IMR-90 (cell line): ENCODE results near the gene OR7C1. TPM values are rescaled to one million over a fixed set of nuclear protein-coding genes. Genes with fewer than 3 reads are reported as not detected.

Experiments
- ATAC-seq: fragments of 200-7000 bp; cut with Tn5 transposase; 2 replicates; pipeline ENCODE4 v1.9.1; 2020; ENCODE audit warnings: low read depth, mild to moderate bottlenecking, moderate library complexity
- BruUV-seq: library from RNA; stranded (reverse); fragments of 400-500 nt; replicated peaks from 2 replicates; lab custom pipeline; 2021; lab: Mats Ljungman, UMichigan
- CTCF ChIA-PET: fragments of 300-600 bp; formaldehyde crosslinking; extraction: SDS; loops from one replicate; lab custom pipeline; 2021; ENCODE audit warnings: antibody characterized with exemption; lab: Yijun Ruan, JAX
- POLR2A ChIA-PET: fragments of 300-600 bp; sonication (Branson Sonifier 250); formaldehyde crosslinking; loops from one replicate; lab custom pipeline; 2022; ENCODE audit warnings: antibody characterized with exemption; ENCODE audit not compliant: unreplicated experiment; lab: Charles Lee
- DNase-seq: peaks from one replicate; pipeline ENCODE4 v3.0.0; 2013
- H2AFZ ChIP-seq: replicated peaks from 2 replicates; pipeline ENCODE3; 2013; ENCODE audit warnings: low read length, mild to moderate bottlenecking; ENCODE audit not compliant: poor library complexity
- H2AK5ac ChIP-seq: 2 replicates; pipeline ENCODE4 v1.6.1; 2013; ENCODE audit warnings: low read depth, low read length, inconsistent platforms
- H2AK9ac ChIP-seq: replicated peaks from 2 replicates; pipeline ENCODE3; 2013; ENCODE audit warnings: mild to moderate bottlenecking, low read depth, low read length, moderate library complexity; ENCODE audit not compliant: poor library complexity
- H2BK120ac ChIP-seq: 2 replicates; pipeline ENCODE4 v1.6.1; 2013; ENCODE audit warnings: low read depth, low read length, inconsistent platforms
- H2BK15ac ChIP-seq: 3 replicates; pipeline ENCODE4 v1.6.1; 2013; ENCODE audit warnings: low read depth, low read length, inconsistent platforms
- H2BK20ac ChIP-seq: 2 replicates; pipeline ENCODE4 v1.6.1; 2013; ENCODE audit warnings: low read depth, mild to moderate bottlenecking, inconsistent platforms, low read length, moderate library complexity
- H2BK5ac ChIP-seq: 2 replicates; pipeline ENCODE4 v1.6.1; 2013; ENCODE audit warnings: mild to moderate bottlenecking, low read depth, low read length, inconsistent platforms; ENCODE audit not compliant: poor library complexity, severe bottlenecking
- H3K14ac ChIP-seq: replicated peaks from 2 replicates; pipeline ENCODE4 v1.6.1; 2013; ENCODE audit warnings: low read depth, low read length, inconsistent platforms
- H3K18ac ChIP-seq: 2 replicates; pipeline ENCODE4 v1.6.1; 2013; ENCODE audit warnings: low read depth, low read length, control low read depth
- H3K23ac ChIP-seq: 2 replicates; pipeline ENCODE4 v1.6.1; 2013; ENCODE audit warnings: low read depth, low read length, inconsistent platforms
- H3K27ac ChIP-seq: 2 replicates; pipeline ENCODE4 v1.5.1; 2013; ENCODE audit warnings: mild to moderate bottlenecking, control low read depth, low read length; ENCODE audit not compliant: insufficient read depth
- H3K27me3 ChIP-seq: 2 replicates; pipeline ENCODE4 v1.6.1; 2013; ENCODE audit warnings: low read length; ENCODE audit not compliant: control insufficient read depth, insufficient read depth
- H3K36me3 ChIP-seq: 2 replicates; pipeline ENCODE4 v1.6.1; 2013; ENCODE audit warnings: low read length, mixed read lengths; ENCODE audit not compliant: control insufficient read depth, insufficient read depth
- H3K4ac ChIP-seq: 2 replicates; pipeline ENCODE4 v1.6.1; 2013; ENCODE audit warnings: low read depth, low read length, inconsistent platforms
- H3K4me1 ChIP-seq: 2 replicates; pipeline ENCODE4 v1.6.1; 2013; ENCODE audit warnings: low read length, mixed read lengths; ENCODE audit not compliant: control insufficient read depth, insufficient read depth
- H3K4me2 ChIP-seq: 2 replicates; pipeline ENCODE4 v1.6.1; 2013; ENCODE audit warnings: low read depth, mild to moderate bottlenecking, control low read depth, low read length, moderate library complexity
- H3K4me3 ChIP-seq: 2 replicates; pipeline ENCODE4 v1.5.1; 2013; ENCODE audit warnings: low read depth, mild to moderate bottlenecking, control low read depth, low read length, moderate library complexity; ENCODE audit not compliant: insufficient read depth
- H3K56ac ChIP-seq: 2 replicates; pipeline ENCODE4 v1.6.1; 2013; ENCODE audit warnings: low read length, inconsistent platforms; ENCODE audit not compliant: insufficient read depth; ENCODE audit errors: extremely low read depth
- H3K79me1 ChIP-seq, 2 experiments: 2 replicates each; pipeline ENCODE4 v1.6.1; 2013; ENCODE audit warnings: low read length in 2 of 2, inconsistent platforms in 1 of 2, low read depth in 1 of 2
- H3K9ac ChIP-seq: 2 replicates; pipeline ENCODE4 v1.6.1; 2013; ENCODE audit warnings: low read depth, low read length, control low read depth
- H3K9me1 ChIP-seq: 2 replicates; pipeline ENCODE4 v1.6.1; 2013; ENCODE audit warnings: low read length, inconsistent platforms; ENCODE audit not compliant: insufficient read depth
- H3K9me3 ChIP-seq: 2 replicates; pipeline ENCODE4 v1.6.1; 2013; ENCODE audit warnings: low read length; ENCODE audit not compliant: control insufficient read depth, insufficient read depth
- H4K20me1 ChIP-seq: 2 replicates; pipeline ENCODE4 v1.6.1; 2013; ENCODE audit warnings: low read length, inconsistent platforms; ENCODE audit not compliant: insufficient read depth
- H4K5ac ChIP-seq: 2 replicates; pipeline ENCODE4 v1.6.1; 2013; ENCODE audit warnings: mild to moderate bottlenecking, low read depth, low read length, control low read depth
- H4K8ac ChIP-seq, 2 experiments: 2 replicates each; pipeline ENCODE4 v1.6.1; 2013; ENCODE audit warnings: low read depth in 2 of 2, low read length in 2 of 2, control low read depth in 1 of 2, inconsistent platforms in 1 of 2
- H4K91ac ChIP-seq: 2 replicates; pipeline ENCODE4 v1.6.1; 2013; ENCODE audit warnings: low read depth, low read length, inconsistent platforms; ENCODE audit not compliant: insufficient read depth
- BHLHE40 ChIP-seq: fragments of 150-350 bp; IDR thresholded peaks from 2 replicates; pipeline ENCODE4 v1.6.1; 2016; ENCODE audit warnings: mild to moderate bottlenecking, low read depth, low read length
- CEBPB ChIP-seq: IDR thresholded peaks from 2 replicates; pipeline ENCODE4 v1.6.1; 2012; ENCODE audit warnings: low read depth, low read length, improper control_type of control experiment
- CHD1 ChIP-seq: IDR thresholded peaks from 2 replicates; pipeline ENCODE4 v1.6.1; 2012; ENCODE audit warnings: low read depth, low read length, improper control_type of control experiment
- CTCF ChIP-seq: conservative IDR thresholded peaks from 2 replicates; pipeline ENCODE4 v1.5.1; 2012; ENCODE audit warnings: mild to moderate bottlenecking, low read depth, low read length, improper control_type of control experiment
- ELK1 ChIP-seq: fragments of 150-350 bp; IDR thresholded peaks from 2 replicates; pipeline ENCODE4 v1.6.1; 2016; ENCODE audit warnings: low read depth, mild to moderate bottlenecking, low read length, moderate library complexity, borderline replicate concordance
- FOS ChIP-seq: fragments of 150-350 bp; IDR thresholded peaks from 2 replicates; pipeline ENCODE4 v1.6.1; 2016; ENCODE audit warnings: low read depth, low read length
- MAFK ChIP-seq: IDR thresholded peaks from 2 replicates; pipeline ENCODE4 v1.6.1; 2012; ENCODE audit warnings: low read depth, low read length, improper control_type of control experiment
- MAZ ChIP-seq: IDR thresholded peaks from 2 replicates; pipeline ENCODE4 v1.6.1; 2012; ENCODE audit warnings: low read depth, mild to moderate bottlenecking, low read length, improper control_type of control experiment, moderate library complexity, borderline replicate concordance
- MXI1 ChIP-seq: IDR thresholded peaks from 2 replicates; pipeline ENCODE4 v1.6.1; 2012; ENCODE audit warnings: low read depth, mild to moderate bottlenecking, low read length, moderate library complexity, borderline replicate concordance
- NFE2L2 ChIP-seq: fragments of 150-350 bp; IDR thresholded peaks from 2 replicates; pipeline ENCODE4 v1.6.1; 2016; ENCODE audit warnings: low read depth, mild to moderate bottlenecking, low read length
- POLR2A ChIP-seq: IDR thresholded peaks from 2 replicates; pipeline ENCODE4 v1.6.1; 2012; ENCODE audit warnings: mild to moderate bottlenecking, low read depth, low read length
- RAD21 ChIP-seq: IDR thresholded peaks from 2 replicates; pipeline ENCODE4 v1.6.1; 2012; ENCODE audit warnings: low read length, improper control_type of control experiment
- RCOR1 ChIP-seq: IDR thresholded peaks from 2 replicates; pipeline ENCODE4 v1.6.1; 2012; ENCODE audit warnings: mild to moderate bottlenecking, low read length, improper control_type of control experiment; ENCODE audit not compliant: insufficient replicate concordance
- RFX5 ChIP-seq: IDR thresholded peaks from 2 replicates; pipeline ENCODE4 v1.8.0; 2012; ENCODE audit warnings: low read depth, mild to moderate bottlenecking, low read length, moderate library complexity
- SMC3 ChIP-seq: fragments of 150-350 bp; IDR thresholded peaks from 2 replicates; pipeline ENCODE4 v1.6.1; 2016; ENCODE audit warnings: low read depth, mild to moderate bottlenecking, antibody characterized with exemption, low read length, moderate library complexity
- USF2 ChIP-seq: fragments of 150-350 bp; IDR thresholded peaks from 2 replicates; pipeline ENCODE4 v1.6.1; 2017; ENCODE audit warnings: mild to moderate bottlenecking, antibody characterized with exemption, low read length, low read depth
- WGBS, 2 experiments: methylation state at CpG; one replicate each; pipeline versions ENCODE4 v1.1.5 to v1.1.7; 2013; ENCODE audit warnings: missing lambda C conversion rate in 2 of 2; ENCODE audit not compliant: insufficient read length in 1 of 2; ENCODE audit errors: extremely low coverage in 2 of 2; 5-methylcytosine and 5-hydroxymethylcytosine counted together
- dilution Hi-C: fragments of 300-500 bp; cut with HindIII; formaldehyde crosslinking; loops from one replicate; pipeline ENCODE4 v1.14.3; 2018; ENCODE audit warnings: low sequenced_read_pairs; ENCODE audit not compliant: unreplicated experiment
- in situ Hi-C: fragments of 300-500 bp; cut with MboI; formaldehyde crosslinking; loops from 3 replicates; pipeline ENCODE4 v1.14.3; 2019; ENCODE audit warnings: low sequenced_read_pairs, inconsistent platforms, mixed read lengths
- intact Hi-C: fragments of 100-400 bp; cut with micrococcal nuclease; formaldehyde crosslinking; loops from 2 replicates; pipeline ENCODE4 v1.10.0; 2022
- polyA plus RNA-seq, 3 experiments: library from polyadenylated mRNA; depleted of rRNA; stranded (reverse); fragments of >200 nt; gene quantifications; 2 replicates each; pipeline ENCODE4 v1.2.3, GENCODE V29; 2012; ENCODE audit warnings: low replicate concordance in 1 of 3
- total RNA-seq: library from RNA; depleted of rRNA; stranded (reverse); fragments of >200 nt; gene quantifications from 2 replicates; pipeline ENCODE4 v1.2.3, GENCODE V29; 2012

The OR7C1 gene
- total and polyA plus RNA-seq, 2 of the 4 experiments (the other 2 are of a cell fraction): not detected

- BruUV-seq: no TSS peak
- CTCF ChIA-PET: no interaction called here
- Histone ChIP-seq H3K4me2 (no peak overlapping the region), H3K18ac (no peak overlapping the region), H3K79me1 (no peaks in the 10 kb centered on the region), H4K91ac (no peak overlapping the region), H4K8ac (no peak overlapping the region), H3K9me3 (no peaks in the 10 kb centered on the region; the same call in 1 of the 2 replicates), H3K4ac (no peak overlapping the region), H3K9me1 (no peaks in the 10 kb centered on the region), H3K27me3 (no peaks in the 10 kb centered on the region), H2AK9ac (no peak overlapping the region), H2BK15ac (no peak overlapping the region), H3K23ac (no peak overlapping the region), H2AK5ac (no peak overlapping the region), H3K56ac (no peak overlapping the region), H3K27ac (no peak overlapping the region), H2BK20ac (no peak overlapping the region), H4K20me1 (no peaks in the 10 kb centered on the region), H3K4me1 (no peaks in the 10 kb centered on the region), H3K4me3 (no peak overlapping the region), H2AFZ (no peak overlapping the region), H3K9ac (no peak overlapping the region), H2BK5ac (no peak overlapping the region), H4K5ac (no peak overlapping the region), H2BK120ac (no peak overlapping the region), H3K36me3 (no peaks in the 10 kb centered on the region), H3K14ac (no peak overlapping the region)
- no CpG with 5 or more reads among the region's 5 CpGs for WGBS, 2 experiments
- no peak for ATAC-seq
- in situ Hi-C loops: no loop called here
- no peak for DNase-seq
- intact Hi-C loops: no loop called here
- POLR2A ChIA-PET: no interaction called here
- dilution Hi-C loops: no loop called here
- no peak for TF ChIP-seq USF2
- TF ChIP-seq CHD1: no peak
- TF ChIP-seq SMC3: no peak
- TF ChIP-seq NFE2L2: no peak
- no peak for TF ChIP-seq MAZ
- no peak for TF ChIP-seq MXI1
- TF ChIP-seq RFX5: no peak
- TF ChIP-seq BHLHE40: no peak
- TF ChIP-seq ELK1: no peak
- no peak for TF ChIP-seq CEBPB
- no peak for TF ChIP-seq RAD21
- TF ChIP-seq MAFK: no peak
- TF ChIP-seq POLR2A: no peak
- TF ChIP-seq RCOR1: no peak
- no peak for TF ChIP-seq CTCF
- no peak for TF ChIP-seq FOS
These were observed 33.5 kb upstream of the OR7C1 start for GRCh38 chr19:14868497-14868896.
